GM19438 (cell line): ENCODE measurements around the gene SIN3B.
"Not testable (repeated sequence)": the region's sequence is repeated elsewhere in the genome, so short reads cannot be mapped to it uniquely, and the experiment has no call there.

Experiments used
- ATAC-seq: cut with Tn5 transposase; IDR thresholded peaks from one replicate; pipeline ENCODE4 v1.9.1; 2021; ENCODE audit warnings: low read depth; ENCODE audit not compliant: unreplicated experiment

The SIN3B gene, protein sequence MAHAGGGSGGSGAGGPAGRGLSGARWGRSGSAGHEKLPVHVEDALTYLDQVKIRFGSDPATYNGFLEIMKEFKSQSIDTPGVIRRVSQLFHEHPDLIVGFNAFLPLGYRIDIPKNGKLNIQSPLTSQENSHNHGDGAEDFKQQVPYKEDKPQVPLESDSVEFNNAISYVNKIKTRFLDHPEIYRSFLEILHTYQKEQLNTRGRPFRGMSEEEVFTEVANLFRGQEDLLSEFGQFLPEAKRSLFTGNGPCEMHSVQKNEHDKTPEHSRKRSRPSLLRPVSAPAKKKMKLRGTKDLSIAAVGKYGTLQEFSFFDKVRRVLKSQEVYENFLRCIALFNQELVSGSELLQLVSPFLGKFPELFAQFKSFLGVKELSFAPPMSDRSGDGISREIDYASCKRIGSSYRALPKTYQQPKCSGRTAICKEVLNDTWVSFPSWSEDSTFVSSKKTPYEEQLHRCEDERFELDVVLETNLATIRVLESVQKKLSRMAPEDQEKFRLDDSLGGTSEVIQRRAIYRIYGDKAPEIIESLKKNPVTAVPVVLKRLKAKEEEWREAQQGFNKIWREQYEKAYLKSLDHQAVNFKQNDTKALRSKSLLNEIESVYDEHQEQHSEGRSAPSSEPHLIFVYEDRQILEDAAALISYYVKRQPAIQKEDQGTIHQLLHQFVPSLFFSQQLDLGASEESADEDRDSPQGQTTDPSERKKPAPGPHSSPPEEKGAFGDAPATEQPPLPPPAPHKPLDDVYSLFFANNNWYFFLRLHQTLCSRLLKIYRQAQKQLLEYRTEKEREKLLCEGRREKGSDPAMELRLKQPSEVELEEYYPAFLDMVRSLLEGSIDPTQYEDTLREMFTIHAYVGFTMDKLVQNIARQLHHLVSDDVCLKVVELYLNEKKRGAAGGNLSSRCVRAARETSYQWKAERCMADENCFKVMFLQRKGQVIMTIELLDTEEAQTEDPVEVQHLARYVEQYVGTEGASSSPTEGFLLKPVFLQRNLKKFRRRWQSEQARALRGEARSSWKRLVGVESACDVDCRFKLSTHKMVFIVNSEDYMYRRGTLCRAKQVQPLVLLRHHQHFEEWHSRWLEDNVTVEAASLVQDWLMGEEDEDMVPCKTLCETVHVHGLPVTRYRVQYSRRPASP

DNA sequence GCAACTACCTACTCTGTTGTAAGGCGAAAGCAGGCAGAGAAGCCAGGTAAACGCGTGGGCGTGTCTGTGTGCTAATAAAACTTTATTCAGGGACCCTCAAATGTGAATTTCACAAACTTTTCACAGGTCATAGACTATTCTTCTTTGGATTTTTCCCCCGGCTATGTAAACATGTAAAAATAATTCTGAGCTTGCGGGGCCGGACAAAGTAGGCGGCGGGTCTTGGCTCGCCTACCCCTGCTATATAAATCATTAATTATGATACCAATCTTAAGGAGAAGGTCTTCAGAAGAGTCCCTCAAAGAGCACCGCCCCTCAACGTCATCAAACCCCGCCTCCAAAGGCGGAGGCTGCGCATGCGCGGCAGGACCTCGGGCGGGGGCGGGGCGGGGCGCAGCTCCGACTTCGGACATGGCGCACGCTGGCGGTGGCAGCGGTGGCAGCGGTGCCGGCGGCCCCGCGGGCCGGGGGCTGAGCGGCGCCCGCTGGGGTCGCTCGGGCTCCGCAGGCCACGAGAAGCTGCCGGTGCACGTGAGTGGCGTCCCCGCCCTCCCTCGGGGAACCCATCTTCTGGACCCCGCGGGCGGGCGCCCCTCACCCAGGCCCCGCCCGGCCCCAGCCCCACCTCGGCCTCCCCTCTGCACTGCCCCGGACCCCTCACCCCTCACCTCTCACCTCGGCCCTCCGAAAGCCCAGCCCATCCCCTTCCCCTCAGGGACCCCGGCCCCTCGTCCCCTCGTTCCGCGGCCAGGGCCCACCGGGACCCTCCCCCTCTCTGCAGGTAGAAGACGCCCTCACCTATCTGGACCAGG, at the start of gene SIN3B:
SIN3B (plus strand) TSS at position 389 of the 812 bp plus-strand sequence; CDS start at position 412, 23 bp downstream.
- no peak for ATAC-seq

DNA sequence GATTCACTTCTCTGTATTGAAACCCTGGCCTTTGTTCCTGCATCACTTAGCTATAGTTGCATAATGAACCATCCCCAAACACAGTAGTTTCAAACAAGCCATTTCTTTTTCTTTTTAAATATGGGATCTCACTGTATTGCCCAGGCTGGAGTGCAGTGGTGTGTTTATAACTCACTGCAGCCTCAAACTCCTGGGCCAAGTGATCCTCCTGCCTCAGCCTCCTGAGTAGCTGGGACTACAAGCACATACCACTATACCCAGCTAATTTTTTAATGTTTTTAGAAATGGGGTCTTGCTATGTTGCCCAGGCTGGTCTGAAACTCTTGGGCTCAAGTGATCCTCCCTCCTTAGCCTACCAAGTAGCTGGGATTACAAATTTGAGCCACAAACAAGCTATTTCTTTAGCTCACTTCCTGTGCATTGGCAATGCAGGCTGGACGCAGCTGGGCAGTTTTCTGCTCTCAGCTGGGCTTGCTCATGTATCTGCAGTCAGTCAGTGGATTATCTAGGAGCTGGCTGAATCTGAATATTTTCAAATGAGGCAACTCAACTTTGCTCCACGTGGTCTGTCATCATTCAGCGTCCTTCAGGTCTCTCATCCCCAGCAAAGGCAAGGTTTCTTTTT, 49.5 kb upstream of the SIN3B start:
- no peak for ATAC-seq

DNA sequence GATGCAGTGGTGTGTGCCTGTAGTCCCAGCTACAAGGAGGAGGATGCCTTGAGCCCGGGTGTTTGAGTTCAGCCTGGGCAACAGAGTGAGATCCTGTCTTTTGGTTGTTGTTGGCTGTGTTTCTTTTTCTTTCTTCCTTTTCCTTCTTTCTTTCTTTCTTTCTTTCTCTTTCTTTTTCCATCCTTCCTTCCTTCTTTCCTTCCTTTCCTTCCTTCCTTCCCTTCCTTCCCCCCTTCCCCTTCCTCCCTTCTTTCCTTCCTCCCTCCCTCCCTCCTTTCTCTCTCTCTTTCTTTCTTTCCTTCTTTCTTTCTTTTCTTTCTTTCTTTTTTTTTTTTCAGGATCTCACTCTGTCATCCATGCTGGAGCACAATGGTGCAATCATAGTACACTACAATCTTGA, 46.5 kb upstream of the SIN3B start:
- ATAC-seq, result no peak

DNA sequence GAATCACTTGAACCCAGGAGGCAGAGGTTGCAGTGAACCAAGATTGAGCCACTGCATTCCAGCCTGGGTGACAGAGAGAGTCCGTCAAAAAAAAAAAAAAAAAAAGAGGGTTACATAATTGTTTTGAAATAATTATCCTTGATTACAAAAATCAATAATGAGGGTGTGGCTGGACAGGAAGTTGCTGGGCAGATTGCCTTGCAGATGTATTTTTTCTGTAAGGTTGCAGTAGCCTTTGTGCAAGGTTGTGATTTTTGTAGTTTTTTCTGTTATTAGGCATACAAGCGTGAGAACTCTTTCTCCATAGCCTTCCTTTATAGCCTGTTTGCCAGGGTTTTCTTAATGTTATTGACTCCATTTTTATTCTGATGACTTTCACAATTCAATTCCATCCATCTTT, 40.7 kb upstream of the SIN3B start:
- no peak for ATAC-seq

DNA sequence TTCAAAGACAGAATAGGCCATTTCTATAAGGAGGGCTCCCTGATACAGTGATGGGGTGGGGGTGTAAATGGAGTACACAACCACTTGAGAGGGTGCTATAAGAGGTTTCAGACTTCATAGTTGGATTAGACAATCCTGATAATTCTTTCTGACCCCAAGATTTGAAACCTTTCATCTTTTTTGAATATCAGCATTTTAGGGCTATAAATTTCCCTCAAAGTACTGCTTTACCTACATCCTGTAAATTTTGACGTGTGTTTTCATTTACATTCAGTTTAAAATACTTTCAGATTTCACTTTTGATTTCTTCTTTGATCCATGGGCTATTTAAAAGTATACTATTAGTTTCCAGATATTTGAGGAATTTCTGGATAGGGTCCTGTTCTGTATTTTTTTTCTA, 40.0 kb upstream of the SIN3B start:
- no peak for ATAC-seq

DNA sequence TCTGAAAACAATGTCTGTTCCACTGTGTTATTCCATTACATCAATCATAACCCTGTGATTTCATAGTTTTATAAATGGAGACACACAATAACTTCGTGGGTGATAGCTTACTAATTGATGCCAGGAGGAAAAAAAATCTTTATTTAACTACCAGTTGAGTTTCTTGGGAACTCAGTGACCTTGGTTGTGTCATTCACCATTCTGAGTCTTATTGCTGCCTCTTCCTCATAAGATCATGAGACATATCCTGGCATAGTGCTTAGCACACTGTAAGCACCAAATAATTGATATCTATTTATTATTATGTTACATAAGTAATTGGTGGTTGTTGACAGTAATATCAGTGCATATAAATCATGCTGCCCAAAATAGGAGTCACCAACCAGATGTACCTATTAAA, 39.1 kb upstream of the SIN3B start:
- ATAC-seq, result no peak

DNA sequence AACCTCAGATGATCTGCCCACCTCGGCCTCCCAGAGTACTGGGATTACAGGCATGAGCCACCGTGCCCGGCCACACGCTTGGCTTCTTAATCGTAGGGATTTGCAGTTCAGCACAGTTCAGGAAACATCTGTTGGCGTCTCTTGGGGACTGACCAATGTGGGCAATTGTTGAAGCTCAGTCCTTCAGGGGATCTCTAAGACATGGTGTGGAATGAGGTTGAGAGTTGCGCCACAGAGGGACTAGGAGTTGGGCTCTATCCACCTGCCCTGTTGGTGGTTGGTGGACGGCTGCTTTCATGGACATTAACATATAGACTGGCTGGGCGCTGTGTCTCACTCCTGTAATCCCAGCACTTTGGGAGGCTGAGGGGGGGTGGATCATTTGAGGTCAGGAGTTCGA, 37.3 kb upstream of the SIN3B start:
- no peak for ATAC-seq

DNA sequence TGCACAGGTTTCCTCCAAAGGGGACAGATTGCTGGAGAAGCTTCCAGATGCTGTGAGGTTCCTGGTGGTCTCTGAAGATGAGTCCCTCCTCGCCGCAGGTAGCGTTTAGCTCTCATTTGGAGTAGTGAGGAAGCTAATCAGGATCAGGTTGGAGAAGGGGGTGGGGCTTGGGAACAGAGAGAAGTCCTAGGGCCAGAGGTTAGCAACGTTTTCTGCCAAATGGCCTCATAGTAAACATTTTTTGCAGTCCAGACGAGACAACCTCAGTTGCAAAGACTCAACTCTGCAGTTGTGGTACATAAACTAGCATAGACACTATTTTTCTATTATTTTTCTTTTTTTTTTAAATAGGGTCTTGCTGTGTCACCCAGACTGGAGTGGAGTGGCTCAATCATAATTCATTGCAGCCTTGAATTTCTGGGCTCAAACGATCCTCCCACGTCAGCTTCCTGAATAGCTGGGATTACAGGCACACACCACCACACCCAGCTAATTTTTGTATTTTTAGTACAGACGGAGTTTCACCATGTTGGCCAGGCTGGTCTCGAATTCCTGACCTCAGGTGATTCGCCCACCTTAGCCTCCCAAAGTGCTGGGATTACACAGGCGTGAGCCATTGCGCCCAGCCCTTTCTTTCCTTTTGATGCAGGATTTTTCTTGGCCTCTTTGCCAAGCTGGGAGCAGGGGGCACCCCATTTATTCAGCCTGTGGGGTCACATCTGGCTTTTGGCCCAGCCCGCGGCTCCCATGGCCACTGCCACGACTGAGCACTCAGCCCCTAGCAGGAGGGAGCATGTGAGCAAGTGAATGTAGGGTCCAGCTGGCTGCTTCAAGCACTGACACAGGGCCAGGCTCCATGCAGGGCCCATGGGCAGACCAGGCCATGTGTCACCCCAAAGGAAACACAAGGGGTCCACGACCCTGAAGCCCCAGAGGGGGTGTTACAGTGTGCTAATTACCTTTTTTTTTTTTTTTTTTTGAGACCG, 34.4 kb upstream of the SIN3B start:
- no peak for ATAC-seq

DNA sequence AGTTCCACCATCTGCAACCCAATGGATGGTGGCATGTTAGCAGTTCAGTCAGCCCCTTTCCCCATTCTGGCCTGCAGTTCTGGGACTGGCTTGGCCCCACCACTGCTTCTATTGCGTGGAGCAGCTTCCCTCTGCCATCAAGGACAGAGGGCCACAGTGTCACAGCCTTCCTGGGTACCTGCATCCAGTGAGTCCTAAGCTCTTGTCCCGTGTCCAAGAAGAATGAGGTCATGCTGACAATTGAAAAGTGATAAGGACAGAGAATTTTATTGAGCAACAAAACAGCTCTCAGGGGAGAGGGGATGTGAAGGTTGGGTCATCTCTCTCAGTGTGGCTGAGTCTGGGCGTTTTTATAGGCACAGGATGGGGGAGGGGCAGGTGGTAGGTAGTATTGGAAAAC, 33.5 kb upstream of the SIN3B start:
- ATAC-seq, result no peak

DNA sequence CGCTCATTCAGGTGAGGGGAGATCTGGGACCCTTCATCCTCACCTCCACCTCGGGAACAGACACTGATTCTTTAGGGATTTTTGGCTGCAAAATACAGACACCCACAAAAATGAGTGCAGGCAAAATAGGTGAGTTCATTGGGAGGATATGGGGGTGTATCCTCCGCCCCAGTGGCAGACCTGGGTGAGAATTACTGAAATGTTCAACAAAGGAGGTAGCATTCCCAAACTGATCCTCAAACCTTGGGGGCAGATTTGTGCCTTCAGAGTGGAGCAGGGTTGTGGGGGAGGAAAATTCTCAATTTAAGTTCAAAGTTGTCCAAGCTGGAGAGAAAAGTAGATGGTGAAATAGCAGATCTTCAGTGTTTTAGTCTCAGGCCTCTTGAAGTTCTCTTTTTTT, 31.3 kb upstream of the SIN3B start:
- ATAC-seq, result no peak

DNA sequence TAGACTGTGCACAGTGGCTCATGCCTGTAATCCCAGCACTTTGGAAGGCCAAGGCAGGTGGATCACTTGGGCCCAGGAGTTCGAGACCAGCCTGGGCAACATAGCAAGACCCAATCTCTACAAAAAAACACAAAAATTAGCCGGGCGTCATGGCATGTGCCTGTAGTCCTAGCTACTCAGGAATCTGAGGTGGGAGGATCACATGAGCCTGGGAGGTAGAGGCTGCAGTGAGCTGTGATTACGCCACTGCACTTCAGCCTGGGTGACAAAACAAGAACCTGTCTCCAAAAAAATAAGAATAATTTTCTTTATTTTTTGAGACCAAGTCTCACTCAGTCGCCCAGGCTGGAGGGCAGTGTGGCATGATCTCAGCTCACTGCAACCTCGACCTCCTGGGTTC, 30.9 kb upstream of the SIN3B start:
- ATAC-seq, result not testable (repeated sequence)

DNA sequence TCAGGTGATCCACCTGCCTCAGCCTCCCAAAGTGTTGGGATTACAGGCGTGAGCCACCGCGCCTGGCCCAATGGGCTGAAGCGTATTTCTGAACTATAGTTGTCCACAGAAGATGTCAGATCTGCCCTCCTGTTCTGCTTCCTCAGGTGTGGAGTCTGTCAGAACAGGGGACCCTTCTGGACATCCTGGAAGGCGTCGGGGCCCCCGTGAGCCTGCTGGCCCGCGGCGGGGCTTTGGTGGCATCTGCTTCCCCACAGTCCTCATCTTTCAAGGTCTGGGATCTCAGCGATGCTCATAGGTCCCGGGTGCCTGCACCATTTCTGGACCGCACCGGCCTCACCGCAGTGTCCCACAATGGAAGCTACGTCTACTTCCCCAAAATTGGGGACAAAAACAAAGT, 29.5 kb upstream of the SIN3B start:
- ATAC-seq, result no peak

DNA sequence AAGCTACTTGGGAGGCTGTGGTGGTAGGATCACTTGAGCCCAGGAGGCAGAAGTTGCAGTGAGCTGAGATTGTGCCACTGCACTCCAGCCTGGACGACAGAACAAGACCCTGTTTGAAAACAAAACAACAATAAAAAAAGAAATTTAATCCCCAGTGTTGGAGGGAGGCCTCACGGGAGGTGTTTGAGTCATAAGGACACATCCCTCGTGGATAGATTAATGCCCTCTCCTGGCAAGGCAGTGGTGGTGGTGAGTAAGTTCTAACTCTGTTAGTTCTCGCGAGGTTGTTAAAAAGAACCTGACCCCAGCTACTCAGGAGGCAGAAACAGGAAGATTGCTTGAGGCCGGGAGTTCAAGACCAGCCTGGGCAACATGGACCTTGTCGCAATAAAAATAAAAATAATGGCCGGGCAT, 27.6 kb upstream of the SIN3B start:
- no peak for ATAC-seq

DNA sequence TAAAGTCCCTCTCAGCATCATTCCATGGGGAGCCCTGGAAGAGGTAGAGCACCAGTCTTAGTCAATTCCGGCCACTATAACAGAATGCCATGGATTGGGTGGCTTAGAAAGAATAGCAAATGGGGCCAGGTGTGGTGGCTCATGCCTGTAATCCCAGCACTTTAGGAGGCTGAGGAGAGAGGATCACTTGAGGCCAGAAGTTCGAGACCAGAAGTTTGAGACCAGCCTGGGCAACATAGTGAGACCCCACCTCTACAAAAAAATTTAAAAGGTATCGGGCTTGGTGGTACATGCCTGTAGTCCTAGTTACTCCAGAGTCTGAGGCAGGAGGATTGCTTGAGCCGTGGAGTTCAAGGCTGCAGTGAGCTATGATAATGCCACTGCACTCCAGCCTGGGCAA, 25.0 kb upstream of the SIN3B start:
- no peak for ATAC-seq

DNA sequence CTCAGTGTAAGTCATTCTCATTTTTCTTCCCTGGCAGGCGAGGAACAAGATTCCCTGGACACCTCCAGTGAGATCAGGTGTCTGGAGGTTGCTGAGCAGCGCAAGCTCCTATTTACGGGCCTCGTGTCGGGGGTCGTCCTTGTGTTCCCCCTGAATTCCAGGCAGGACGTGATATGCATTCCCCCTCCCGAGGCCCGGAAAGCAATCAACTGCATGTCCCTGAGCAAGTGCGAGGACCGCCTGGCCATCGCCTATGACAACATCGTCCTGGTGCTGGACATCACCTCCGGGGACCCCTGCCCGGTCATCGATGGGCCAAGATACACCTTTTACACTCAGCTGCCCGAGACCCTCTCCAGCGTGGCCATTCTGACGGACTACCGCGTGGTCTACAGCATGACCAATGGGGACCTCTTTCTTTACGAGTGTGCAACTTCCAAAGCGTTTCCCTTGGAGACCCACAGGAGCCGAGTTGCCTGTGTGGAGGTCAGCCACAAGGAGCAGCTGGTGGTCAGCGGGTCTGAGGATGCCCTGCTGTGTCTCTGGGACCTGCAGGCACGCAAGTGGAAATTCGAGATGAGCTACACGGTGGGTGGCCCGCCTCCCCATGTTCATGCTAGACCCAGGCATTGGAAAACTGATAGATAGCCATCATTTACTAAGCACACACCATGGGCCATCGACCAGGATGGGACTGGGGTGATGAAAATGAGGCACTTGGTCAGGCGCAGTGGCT, 21.5 kb upstream of the SIN3B start:
- ATAC-seq, result no peak

DNA sequence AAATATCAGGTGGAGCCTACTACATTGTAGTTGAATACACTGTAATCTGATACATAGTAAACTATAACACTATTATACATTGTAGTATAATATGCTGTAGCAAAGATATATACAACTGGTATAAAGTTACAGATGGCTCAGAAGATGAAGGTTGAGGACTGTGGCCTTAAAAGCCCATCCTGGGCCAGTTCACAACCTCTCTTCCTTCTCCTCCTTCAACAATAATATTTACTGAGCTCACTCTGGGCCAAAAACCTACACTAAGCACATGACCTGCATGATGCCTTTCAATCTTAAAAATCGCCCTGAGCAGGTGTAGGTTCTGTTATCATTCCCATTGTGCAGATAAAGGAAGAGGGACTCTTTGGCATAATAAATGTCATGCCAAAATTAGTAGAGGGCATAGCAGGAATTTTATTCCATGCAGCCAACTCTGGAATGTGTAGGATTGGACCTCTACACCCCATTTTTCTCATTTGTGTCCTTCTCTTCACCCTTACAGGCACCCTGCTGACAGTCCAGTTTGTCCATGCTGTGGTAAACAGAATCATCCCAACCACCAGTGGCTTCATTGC, 14.6 kb upstream of the SIN3B start:
- ATAC-seq, result no peak

DNA sequence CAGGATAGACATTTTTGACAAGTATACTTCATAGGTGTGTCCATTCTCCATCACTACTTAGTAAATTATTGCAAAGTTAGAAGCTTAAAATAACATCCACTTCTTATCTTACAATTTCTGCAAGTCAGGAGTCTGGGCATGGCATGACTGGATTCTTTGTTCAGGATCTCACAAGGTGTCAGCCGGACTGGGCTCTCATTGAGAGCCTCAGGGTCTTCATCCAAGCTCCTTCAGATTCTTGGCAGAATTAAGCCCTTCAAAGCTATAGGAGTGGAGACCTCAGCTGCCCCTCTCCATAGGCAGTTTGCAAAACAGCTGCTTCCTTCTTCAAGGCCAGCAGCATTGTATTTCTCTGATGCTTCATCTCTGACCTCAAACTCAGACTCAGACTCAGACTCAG, 9.1 kb upstream of the SIN3B start:
- ATAC-seq, result no peak

DNA sequence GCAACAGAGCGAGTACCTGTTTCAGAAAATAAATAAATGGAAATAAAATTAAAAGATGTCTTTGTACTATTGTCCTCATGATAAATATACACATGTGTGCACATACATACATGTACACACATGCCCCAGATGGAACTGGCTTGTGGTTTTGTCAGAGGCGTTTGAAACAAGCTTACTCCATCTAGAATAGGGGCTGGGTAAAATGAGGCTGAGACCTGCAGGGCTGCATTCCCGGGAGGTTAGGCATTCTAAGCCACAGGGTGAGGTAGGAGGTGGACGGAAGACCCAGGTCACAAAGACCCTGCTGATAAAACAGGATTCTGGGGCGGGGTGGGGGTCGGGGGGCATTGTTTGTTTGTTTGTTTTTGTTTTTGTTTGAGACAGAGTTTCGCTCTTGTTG, 8.1 kb upstream of the SIN3B start:
- no peak for ATAC-seq
